CD4-positive, alpha-beta T cell treated with Interleukin-1 beta for 1 hour (primary cell): ENCODE measurements around the gene RAD50.
"Not testable (repeated sequence)": the region's sequence is repeated elsewhere in the genome, so short reads cannot be mapped to it uniquely, and the experiment has no call there.

Experiments
- DNase-seq, 2 donors: peaks; one replicate each; pipeline ENCODE4 v3.0.0-alpha.2; 2020 to 2022

Gene RAD50

GRCh38 chr5:132559383-132560060 lies 2.7 kb downstream of the RAD50 start:
- DNase-seq, result no peak

- no peak for DNase-seq
Measured at GRCh38 chr5:132561601-132562000, 4.8 kb downstream of the RAD50 start.

GRCh38 chr5:132564555-132564954 lies 7.8 kb downstream of the RAD50 start:
- DNase-seq, result not testable (repeated sequence)

- no peak for DNase-seq
Measured at GRCh38 chr5:132566657-132567056, 9.9 kb downstream of the RAD50 start.

GRCh38 chr5:132576123-132576522 lies 19.3 kb downstream of the RAD50 start:
- DNase-seq, result no peak

GRCh38 chr5:132584560-132584959 lies 27.8 kb downstream of the RAD50 start:
- DNase-seq, result not testable (repeated sequence)

- no peak for DNase-seq
Measured at GRCh38 chr5:132586063-132586462, 29.3 kb downstream of the RAD50 start.

- no peak for DNase-seq
Measured at GRCh38 chr5:132589467-132589866, 32.7 kb downstream of the RAD50 start.

- peak in 1 of 2 donors; percentile 6 for DNase-seq
Measured at GRCh38 chr5:132591145-132591544, 34.4 kb downstream of the RAD50 start.

- no peak for DNase-seq
Measured at GRCh38 chr5:132592521-132592920, 35.7 kb downstream of the RAD50 start.

- DNase-seq, result no peak
Measured at GRCh38 chr5:132594170-132594569, 37.4 kb downstream of the RAD50 start.

- DNase-seq, result no peak
Measured at GRCh38 chr5:132595624-132596023, 38.8 kb downstream of the RAD50 start.

- DNase-seq, result no peak
Measured at GRCh38 chr5:132601071-132601728, 44.4 kb downstream of the RAD50 start.

GRCh38 chr5:132607095-132607494 lies 50.3 kb downstream of the RAD50 start:
- no peak for DNase-seq

- DNase-seq, result no peak
Measured at GRCh38 chr5:132608107-132608506, 51.3 kb downstream of the RAD50 start.

GRCh38 chr5:132611965-132612364 lies 55.2 kb downstream of the RAD50 start:
- DNase-seq, result no peak

- no peak for DNase-seq
Measured at GRCh38 chr5:132612846-132613245, 56.1 kb downstream of the RAD50 start.

GRCh38 chr5:132621699-132622098 lies 64.9 kb downstream of the RAD50 start:
- DNase-seq, result no peak

GRCh38 chr5:132622608-132623007 lies 65.8 kb downstream of the RAD50 start:
- no peak for DNase-seq

- no peak for DNase-seq
Measured at GRCh38 chr5:132627470-132627869, 70.7 kb downstream of the RAD50 start.

GRCh38 chr5:132628814-132629213 lies 72.0 kb downstream of the RAD50 start:
- no peak for DNase-seq

GRCh38 chr5:132629230-132629944 lies 72.6 kb downstream of the RAD50 start:
- DNase-seq, result peak in 1 of 2 donors; percentile 2

- not testable (repeated sequence) for DNase-seq
Measured at GRCh38 chr5:132633587-132633986, 76.8 kb downstream of the RAD50 start.

GRCh38 chr5:132635873-132636272 lies 79.1 kb downstream of the RAD50 start:
- no peak for DNase-seq
